Choroid plexus epithelial cell (primary cell): ENCODE measurements around the gene STAM2.

Source experiments
- DNase-seq: peaks from one replicate; pipeline ENCODE4 v3.0.0-alpha.2; 2010; ENCODE audit warnings: low read depth
- H3K4me3 ChIP-seq: 2 replicates; pipeline ENCODE4 v1.5.1; 2011; ENCODE audit warnings: low read depth, mild to moderate bottlenecking, control low read depth, low read length, moderate library complexity
- TF ChIP-seq, protein P1 (sequence below): conservative IDR thresholded peaks from 2 replicates; pipeline ENCODE4 v1.5.1; 2011; ENCODE audit warnings: low read depth, mild to moderate bottlenecking, control low read depth, inconsistent platforms, low read length, moderate library complexity

The STAM2 gene

GRCh38 chr2:152068226-152068625, 107.3 kb downstream of the STAM2 start:
- H3K4me3 ChIP-seq, result no peak overlapping the region
- no peak for DNase-seq
- TF ChIP-seq, protein P1, sequence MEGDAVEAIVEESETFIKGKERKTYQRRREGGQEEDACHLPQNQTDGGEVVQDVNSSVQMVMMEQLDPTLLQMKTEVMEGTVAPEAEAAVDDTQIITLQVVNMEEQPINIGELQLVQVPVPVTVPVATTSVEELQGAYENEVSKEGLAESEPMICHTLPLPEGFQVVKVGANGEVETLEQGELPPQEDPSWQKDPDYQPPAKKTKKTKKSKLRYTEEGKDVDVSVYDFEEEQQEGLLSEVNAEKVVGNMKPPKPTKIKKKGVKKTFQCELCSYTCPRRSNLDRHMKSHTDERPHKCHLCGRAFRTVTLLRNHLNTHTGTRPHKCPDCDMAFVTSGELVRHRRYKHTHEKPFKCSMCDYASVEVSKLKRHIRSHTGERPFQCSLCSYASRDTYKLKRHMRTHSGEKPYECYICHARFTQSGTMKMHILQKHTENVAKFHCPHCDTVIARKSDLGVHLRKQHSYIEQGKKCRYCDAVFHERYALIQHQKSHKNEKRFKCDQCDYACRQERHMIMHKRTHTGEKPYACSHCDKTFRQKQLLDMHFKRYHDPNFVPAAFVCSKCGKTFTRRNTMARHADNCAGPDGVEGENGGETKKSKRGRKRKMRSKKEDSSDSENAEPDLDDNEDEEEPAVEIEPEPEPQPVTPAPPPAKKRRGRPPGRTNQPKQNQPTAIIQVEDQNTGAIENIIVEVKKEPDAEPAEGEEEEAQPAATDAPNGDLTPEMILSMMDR, result no peak

DNA sequence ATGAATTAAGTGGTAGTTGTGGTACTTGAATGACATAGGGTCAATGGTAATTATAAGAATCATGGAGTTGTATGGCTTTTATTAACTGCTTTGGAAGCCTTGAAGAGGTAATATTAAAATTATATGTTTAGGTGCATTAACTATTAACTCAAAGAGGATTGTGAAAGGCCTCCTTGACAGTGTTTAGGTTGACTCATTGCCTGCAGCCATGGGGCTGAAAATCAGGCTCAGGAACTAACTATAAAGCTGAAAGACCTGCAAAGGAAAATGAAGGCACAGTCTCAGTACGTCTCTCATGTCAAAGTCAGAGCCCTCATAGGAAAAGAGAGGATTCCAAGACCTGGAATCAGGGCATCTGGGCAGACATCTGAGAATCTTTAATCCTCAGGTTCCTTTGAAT, 107.7 kb downstream of the STAM2 start:
- DNase-seq, result peak; percentile 9
- H3K4me3 ChIP-seq, result no peak overlapping the region
- TF ChIP-seq, protein P1, result no peak
